Measurements from ENCODE around the gene DNAJC8. TPM values are rescaled to one million over a fixed set of nuclear protein-coding genes. Genes with fewer than 3 reads are reported as not detected.

Gene DNAJC8
- total and polyA plus RNA-seq, 12 donors: 39.7 to 74.0 (median 58.0) TPM

GRCh38 chr1:28229089-28229488, 3.7 kb downstream of the DNAJC8 start:
- Histone ChIP-seq H3K4me1 (peaks cover 3 to 31% (median 17%) of the 10 kb centered on the region in 9 donors), H3K27me3 (no peaks in the 10 kb centered on the region), H3K9me3 (no peaks in the 10 kb centered on the region), H3K4me3 (no peak overlapping the region), H3K27ac (no peak overlapping the region), H3K36me3 (peaks cover 0 to 68% (median 40%) of the 10 kb centered on the region in 9 donors)
- TF ChIP-seq CTCF (IDR thresholded peaks at IDR 0.05): no peak
- intact Hi-C loops (cut with DNase I): no loop called here
- DNase-seq (no peak), ATAC-seq (no peak)

GRCh38 chr1:28213315-28213714, 19.5 kb downstream of the DNAJC8 start:
- ATAC-seq (no peak), DNase-seq (no peak)
- no peak for TF ChIP-seq CTCF (IDR thresholded peaks at IDR 0.05)
- H3K27ac ChIP-seq: no peak overlapping the region
- H3K27me3 ChIP-seq: no peaks in the 10 kb centered on the region
- intact Hi-C loops (cut with DNase I): loop anchor here in 1 of 10 donors (5.0 kb wide), 1 partner anchor 176 kb away; no protein-coding TSS in a partner anchor
- WGBS, 2 donors: 65 to 90% methylated on average over 2 of the region's 2 CpGs
- H3K4me3 ChIP-seq: no peak overlapping the region
- H3K9me3 ChIP-seq: no peaks in the 10 kb centered on the region
- H3K4me1 ChIP-seq: peaks cover 0 to 7% (median 0%) of the 10 kb centered on the region in 9 donors
- H3K36me3 ChIP-seq: peaks cover 0 to 96% (median 24%) of the 10 kb centered on the region in 9 donors

- Histone ChIP-seq H3K4me3 (no peak overlapping the region), H3K27ac (no peak overlapping the region), H3K36me3 (peaks cover 0 to 99% (median 34%) of the 10 kb centered on the region in 9 donors), H3K9me3 (no peaks in the 10 kb centered on the region), H3K27me3 (no peaks in the 10 kb centered on the region), H3K4me1 (peaks cover 0 to 7% (median 0%) of the 10 kb centered on the region in 9 donors)
- WGBS, 2 donors: 45 to 46% methylated on average over 1 of the region's 1 CpG
- no peak for ATAC-seq
- DNase-seq: no peak
- TF ChIP-seq CTCF (IDR thresholded peaks at IDR 0.05): no peak
- intact Hi-C loops (cut with DNase I): loop anchor here in 9 of 10 donors (2.0 to 10.0 kb wide), 6 partner anchors 117 to 351 kb away; no protein-coding TSS in a partner anchor
Measured at GRCh38 chr1:28209700-28210099, 23.1 kb downstream of the DNAJC8 start.

GRCh38 chr1:28208818-28209441, 23.9 kb downstream of the DNAJC8 start:
- ATAC-seq: peak in 7 of 8 donors; percentile 69 to 85 (median 81)
- Histone ChIP-seq H3K4me3 (no peak overlapping the region), H3K27ac (no peak overlapping the region), H3K9me3 (no peaks in the 10 kb centered on the region), H3K36me3 (peaks cover 0 to 99% (median 37%) of the 10 kb centered on the region in 9 donors), H3K4me1 (peaks cover 0 to 7% (median 0%) of the 10 kb centered on the region in 9 donors), H3K27me3 (no peaks in the 10 kb centered on the region)
- DNase-seq: peak in 1 of 2 donors; percentile 52
- WGBS, 2 donors: 42 to 47% methylated on average over 4 of the region's 4 CpGs
- intact Hi-C loops (cut with DNase I): loop anchor here in 9 of 10 donors (2.0 to 10.0 kb wide), 5 partner anchors 117 to 350 kb away; no protein-coding TSS in a partner anchor
- TF ChIP-seq CTCF (IDR thresholded peaks at IDR 0.05): peak; percentile 41 to 81 (median 75)
